ENCODE results near the gene PTGES. TPM values are rescaled to one million over a fixed set of nuclear protein-coding genes. Genes with fewer than 3 reads are reported as not detected.

The PTGES gene
- total and polyA plus RNA-seq, 10 of the 15 experiments (the other 5 are each of a cell fraction or from before 2014, with no cell fraction given) = 0.57 TPM; not detected in 9

GRCh38 chr9:129717991-129718390 lies 34.9 kb downstream of the PTGES start:
- H3K4me3 ChIP-seq = no peak overlapping the region
- ChIA-PET SMC1A (ENCODE audit: uncharacterized antibody, unreplicated experiment) (no interaction called here), CTCF (interaction anchor here (0.6 to 1.1 kb wide), 2 partner anchors 8 to 65 kb away, joined by 3 read pairs; no protein-coding TSS in a partner anchor), RAD21 (ENCODE audit: unreplicated experiment) (no interaction called here), POLR2A (no interaction called here)
- H3K27ac ChIP-seq (ENCODE audit: control insufficient read depth, insufficient read depth) = no peak overlapping the region
- 28% methylated on average over 4 of the region's 5 CpGs for WGBS (ENCODE audit: insufficient coverage, insufficient replicate concordance, low lambda C conversion rate, missing lambda C conversion rate)
- no peaks in the 10 kb centered on the region for H3K4me1 ChIP-seq (ENCODE audit: control insufficient read depth, insufficient read depth, low read length)
- H3K36me3 ChIP-seq (ENCODE audit: control insufficient read depth in 2 of 2, insufficient read depth in 2 of 2, low read length in 1 of 2) = no peaks in the 10 kb centered on the region
- no peak overlapping the region for H3K9ac ChIP-seq (ENCODE audit: control insufficient read depth, insufficient read depth, low read length)
- no peaks in the 10 kb centered on the region; a peak in 1 of 4 replicates for H3K27me3 ChIP-seq (replicated peaks in 1 of 2; ENCODE audit: control insufficient read depth in 2 of 2, insufficient read depth in 2 of 2, low read length in 1 of 2)
- in situ Hi-C loops (cut with MboI) (no loop called here), intact Hi-C loops (cut with micrococcal nuclease; ENCODE audit: unreplicated experiment) (no loop called here)
- DNase-seq (ENCODE audit: low read depth, low spot score) = no peak
- H4K20me1 ChIP-seq (ENCODE audit: control insufficient read depth, insufficient read depth) = no peaks in the 10 kb centered on the region
- H3K9me3 ChIP-seq (replicated peaks; ENCODE audit: control insufficient read depth, insufficient read depth, low read length) = no peaks in the 10 kb centered on the region
- no peak overlapping the region for H2AFZ ChIP-seq (ENCODE audit: control insufficient read depth, low read depth, low read length)
- no peak for ATAC-seq
- FAIRE-seq = no peak
- H3K79me2 ChIP-seq (ENCODE audit: control insufficient read depth, insufficient read depth, low read length) = no peaks in the 10 kb centered on the region
- H3K4me2 ChIP-seq (ENCODE audit: control insufficient read depth, insufficient read depth) = no peak overlapping the region
- BruUV-seq (replicated peaks) = no TSS peak
- TF ChIP-seq STAT1 (conservative IDR thresholded peaks at IDR 0.05) (no peak), BMI1 (IDR thresholded peaks at IDR 0.05; ENCODE audit: borderline replicate concordance) (no peak)

DNA sequence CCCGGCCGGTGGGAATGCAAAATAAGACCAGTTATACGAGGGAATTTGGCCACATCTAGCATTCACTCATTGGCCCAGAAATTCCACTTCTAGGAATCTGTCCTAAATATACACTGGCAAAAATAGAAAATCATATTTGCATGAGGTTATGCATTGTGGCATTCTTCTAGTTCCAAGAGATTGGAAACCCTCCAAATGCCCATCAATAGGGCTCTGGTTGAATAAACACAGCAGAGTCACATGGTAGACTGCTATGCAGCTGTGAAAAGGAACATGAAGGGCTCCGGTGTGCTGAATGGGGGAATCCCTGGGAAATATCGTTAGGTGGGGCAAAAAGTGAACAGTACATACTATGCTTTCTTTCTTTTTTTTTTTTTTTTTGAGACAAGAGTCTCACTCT lies 36.8 kb downstream of the PTGES start:
- ChIA-PET SMC1A (ENCODE audit: uncharacterized antibody, unreplicated experiment) (interaction anchor here (1.0 kb wide), 1 partner anchor 22 kb away, joined by 3 read pairs; no protein-coding TSS in a partner anchor), RAD21 (ENCODE audit: unreplicated experiment) (no interaction called here), POLR2A (no interaction called here), CTCF (interaction anchor here (0.9 to 1.4 kb wide), 3 partner anchors 11 to 68 kb away, joined by 3 to 6 read pairs (median 3); no protein-coding TSS in a partner anchor)
- WGBS (ENCODE audit: insufficient coverage, insufficient replicate concordance, low lambda C conversion rate, missing lambda C conversion rate) = 16% methylated on average over 5 of the region's 5 CpGs
- ATAC-seq (no peak), DNase-seq (ENCODE audit: low read depth, low spot score) (no peak), FAIRE-seq (no peak)
- Histone ChIP-seq H3K9ac (ENCODE audit: control insufficient read depth, insufficient read depth, low read length) (no peak overlapping the region), H2AFZ (ENCODE audit: control insufficient read depth, low read depth, low read length) (no peak overlapping the region), H3K79me2 (ENCODE audit: control insufficient read depth, insufficient read depth, low read length) (no peaks in the 10 kb centered on the region), H3K4me3 (no peak overlapping the region), H3K27me3 (replicated peaks in 1 of 2; ENCODE audit: control insufficient read depth in 2 of 2, insufficient read depth in 2 of 2, low read length in 1 of 2) (no peaks in the 10 kb centered on the region; a peak in 2 of 4 replicates), H3K27ac (ENCODE audit: control insufficient read depth, insufficient read depth) (no peak overlapping the region), H4K20me1 (ENCODE audit: control insufficient read depth, insufficient read depth) (no peaks in the 10 kb centered on the region), H3K9me3 (replicated peaks; ENCODE audit: control insufficient read depth, insufficient read depth, low read length) (no peaks in the 10 kb centered on the region), H3K36me3 (ENCODE audit: control insufficient read depth in 2 of 2, insufficient read depth in 2 of 2, low read length in 1 of 2) (no peaks in the 10 kb centered on the region), H3K4me2 (ENCODE audit: control insufficient read depth, insufficient read depth) (no peak overlapping the region), H3K4me1 (ENCODE audit: control insufficient read depth, insufficient read depth, low read length) (no peaks in the 10 kb centered on the region)
- intact Hi-C loops (cut with micrococcal nuclease; ENCODE audit: unreplicated experiment) = no loop called here
- in situ Hi-C loops (cut with MboI) = no loop called here
- BruUV-seq (replicated peaks) = no TSS peak
- TF ChIP-seq MEF2A (IDR thresholded peaks at IDR 0.05; ENCODE audit: insufficient read depth, low read depth, low read length) = no peak
- TF ChIP-seq NRF1 (conservative IDR thresholded peaks at IDR 0.05; ENCODE audit: low read depth, low read length) = no peak
- no peak for TF ChIP-seq NR2C1 (IDR thresholded peaks at IDR 0.05)
- TF ChIP-seq ZBED1 (IDR thresholded peaks at IDR 0.05; ENCODE audit: borderline replicate concordance) = no peak
- no peak for TF ChIP-seq BCL3 (IDR thresholded peaks at IDR 0.05; ENCODE audit: borderline replicate concordance, insufficient read depth, low read depth, low read length, poor library complexity, severe bottlenecking)
- TF ChIP-seq, protein P1, sequence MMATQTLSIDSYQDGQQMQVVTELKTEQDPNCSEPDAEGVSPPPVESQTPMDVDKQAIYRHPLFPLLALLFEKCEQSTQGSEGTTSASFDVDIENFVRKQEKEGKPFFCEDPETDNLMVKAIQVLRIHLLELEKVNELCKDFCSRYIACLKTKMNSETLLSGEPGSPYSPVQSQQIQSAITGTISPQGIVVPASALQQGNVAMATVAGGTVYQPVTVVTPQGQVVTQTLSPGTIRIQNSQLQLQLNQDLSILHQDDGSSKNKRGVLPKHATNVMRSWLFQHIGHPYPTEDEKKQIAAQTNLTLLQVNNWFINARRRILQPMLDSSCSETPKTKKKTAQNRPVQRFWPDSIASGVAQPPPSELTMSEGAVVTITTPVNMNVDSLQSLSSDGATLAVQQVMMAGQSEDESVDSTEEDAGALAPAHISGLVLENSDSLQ (IDR thresholded peaks at IDR 0.05) = no peak
- TF ChIP-seq ELK1 (IDR thresholded peaks at IDR 0.05; ENCODE audit: low read depth, low read length) = no peak
- no peak for TF ChIP-seq TCF3 (IDR thresholded peaks at IDR 0.05; ENCODE audit: borderline replicate concordance, insufficient read depth, low read depth, low read length)
- TF ChIP-seq IRF5 (IDR thresholded peaks at IDR 0.05; ENCODE audit: borderline replicate concordance) = no peak
- no peak for TF ChIP-seq RBBP5 (conservative IDR thresholded peaks at IDR 0.05)
- TF ChIP-seq NFYA (IDR thresholded peaks at IDR 0.05; ENCODE audit: borderline replicate concordance, low read depth, low read length) = no peak

Data from GM12878 (cell line).